K562 (cell line): ENCODE results near the gene LST1. TPM values are rescaled to one million over a fixed set of nuclear protein-coding genes. Genes with fewer than 3 reads are reported as not detected.
A peak's percentile ranks its signal among the peaks of the same experiment; 100 is the strongest.

Source experiments
- CBX1 ChIP-seq: sonication (generic); IDR thresholded peaks from 2 replicates; pipeline ENCODE4 v1.6.1; 2016; ENCODE audit warnings: antibody characterized with exemption, low read depth, mild to moderate bottlenecking
- CEBPG ChIP-seq, 3 experiments: fragments of 200-800 bp in 1 of 3; sonication (Bioruptor generic) in 1 of 3; sonication (generic) in 1 of 3; formaldehyde crosslinking in 1 of 3; IDR thresholded peaks in 2 of 3; conservative IDR thresholded peaks in 1 of 3; 2 replicates each; pipeline versions ENCODE4 v1.6.1 to v1.8.0; 2016 to 2022; ENCODE audit warnings: missing compliant biosample characterization in 2 of 3, missing genetic modification characterization in 2 of 3, mild to moderate bottlenecking in 1 of 3, missing genetic modification reagents in 1 of 3
- ELF2 ChIP-seq: fragments of 250-450 bp; sonication (Bioruptor Pico); IDR thresholded peaks from 2 replicates; pipeline ENCODE4 v1.5.0; 2021; ENCODE audit warnings: mild to moderate bottlenecking
- EP400 ChIP-seq: fragments of 450-650 bp; IDR thresholded peaks from 2 replicates; pipeline ENCODE4 v1.6.1; 2017; ENCODE audit warnings: antibody characterized with exemption, mild to moderate bottlenecking, moderate library complexity
- ETS1 ChIP-seq: conservative IDR thresholded peaks from 2 replicates; pipeline ENCODE4 v1.6.1; 2011; ENCODE audit warnings: low read depth, mild to moderate bottlenecking, low read length; ENCODE audit not compliant: control insufficient read depth
- HSF4 ChIP-seq: fragments of 250-450 bp; sonication (Bioruptor Pico); IDR thresholded peaks from 2 replicates; pipeline ENCODE4 v2.1.2; 2022; ENCODE audit warnings: mild to moderate bottlenecking, moderate library complexity, borderline replicate concordance
- ID3 ChIP-seq, 2 experiments: fragments of 250-450 bp in 1 of 2; fragments of 450-650 bp in 1 of 2; sonication (Bioruptor Pico) in 1 of 2; IDR thresholded peaks; 2 replicates each; pipeline versions ENCODE4 v1.6.1 to v1.8.0; 2016 to 2021; ENCODE audit warnings: mild to moderate bottlenecking in 2 of 2, moderate library complexity in 2 of 2, missing compliant biosample characterization in 1 of 2, missing genetic modification characterization in 1 of 2
- MCM2 ChIP-seq: fragments of 450-650 bp; IDR thresholded peaks from 2 replicates; pipeline ENCODE4 v1.6.1; 2017; ENCODE audit warnings: low read depth, mild to moderate bottlenecking
- MITF ChIP-seq: IDR thresholded peaks from 2 replicates; pipeline ENCODE4 v1.6.1; 2014; ENCODE audit warnings: antibody characterized with exemption
- MTF1 ChIP-seq: fragments of 250-450 bp; sonication (Bioruptor Pico); IDR thresholded peaks from 2 replicates; pipeline ENCODE4 v1.9.0; 2021; ENCODE audit warnings: moderate library complexity, mild to moderate bottlenecking, inconsistent platforms, borderline replicate concordance
- MYC ChIP-seq, 2 experiments: fragments of 250-450 bp in 1 of 2; sonication (Bioruptor Pico) in 1 of 2; IDR thresholded peaks; 2 replicates each; pipeline versions ENCODE4 v1.5.1 to v1.6.1; 2012 to 2021; ENCODE audit warnings: low read depth in 2 of 2, borderline replicate concordance in 1 of 2, improper control_type of control experiment in 1 of 2, low read length in 1 of 2, mild to moderate bottlenecking in 1 of 2, moderate library complexity in 1 of 2
- NEUROD1 ChIP-seq: fragments of 150-350 bp; IDR thresholded peaks from 2 replicates; pipeline ENCODE4 v1.6.1; 2014; ENCODE audit warnings: borderline replicate concordance, low read length, low read depth; ENCODE audit not compliant: partially characterized antibody
- NFIC ChIP-seq: fragments of 450-650 bp; IDR thresholded peaks from 2 replicates; pipeline ENCODE4 v1.6.1; 2017; ENCODE audit warnings: mild to moderate bottlenecking, inconsistent platforms
- RNF2 ChIP-seq: sonication (generic); IDR thresholded peaks from 2 replicates; pipeline ENCODE4 v1.6.1; 2016
- SMAD1 ChIP-seq: fragments of 150-350 bp; IDR thresholded peaks from 2 replicates; pipeline ENCODE4 v1.6.1; 2014; ENCODE audit warnings: low read length, low read depth; ENCODE audit not compliant: partially characterized antibody
- STAG1 ChIP-seq: sonication (generic); formaldehyde crosslinking; IDR thresholded peaks from 2 replicates; pipeline ENCODE4 v1.5.0; 2020; ENCODE audit warnings: missing genetic modification reagents, borderline replicate concordance
- TOE1 ChIP-seq, 2 experiments: fragments of 450-650 bp in 1 of 2; sonication (generic) in 1 of 2; formaldehyde crosslinking in 1 of 2; IDR thresholded peaks; 2 replicates each; pipeline versions ENCODE4 v1.7.1 to v1.8.0; 2016 to 2022; ENCODE audit warnings: borderline replicate concordance in 2 of 2, mild to moderate bottlenecking in 2 of 2, antibody characterized with exemption in 1 of 2, inconsistent platforms in 1 of 2, low read depth in 1 of 2, missing genetic modification reagents in 1 of 2, moderate library complexity in 1 of 2
- ZNF592 ChIP-seq: fragments of 450-650 bp; IDR thresholded peaks from 2 replicates; pipeline ENCODE4 v1.6.1; 2017; ENCODE audit warnings: antibody characterized with exemption, mild to moderate bottlenecking
- polyA plus RNA-seq, 8 experiments: library from polyadenylated mRNA; depleted of rRNA in 4 of 8; stranded (reverse) in 5 of 8; unstranded in 3 of 8; fragments of >200 nt; fragmentation: Nextera tagmentation in 2 of 8; fragmentation: Illumina TruSeq in 1 of 8; extraction: Ambion mirVana in 2 of 8; extraction: Trizol in 1 of 8; gene quantifications; 2 replicates each; pipeline versions ENCODE4 v1.2.1 to v1.2.3, GENCODE V29; 2011 to 2014; ENCODE audit warnings: inconsistent platforms in 1 of 8, missing spikeins in 1 of 8
- total RNA-seq, 7 experiments: library from RNA; depleted of rRNA in 6 of 7; stranded (reverse); fragments of >200 nt in 6 of 7; fragmentation: Illumina TruSeq in 2 of 7; extraction: Trizol in 2 of 7; gene quantifications; 2 replicates each; pipeline versions ENCODE4 v1.2.1 to v1.2.3, GENCODE V29; 2011 to 2021; ENCODE audit warnings: low replicate concordance in 1 of 7

The LST1 gene
- total and polyA plus RNA-seq, 9 of the 15 experiments (the other 6 are each of a cell fraction or from before 2014, with no cell fraction given): 0.82 to 7.8 (median 1.7) TPM

- TF ChIP-seq MTF1 (CRISPR knock-in tag) (no peak), NEUROD1 (peak; percentile 63), ETS1 (peak; percentile 24; the same call in 1 of the 2 replicates), MCM2 (no peak), ID3 (CRISPR knock-in tag; IDR thresholded peaks at IDR 0.05) (no peak), ID3 (tag; IDR thresholded peaks at IDR 0.05) (no peak), TOE1 (IDR thresholded peaks at IDR 0.05; ENCODE audit: borderline replicate concordance) (no peak), TOE1 (CRISPR knock-in tag; IDR thresholded peaks at IDR 0.05; ENCODE audit: borderline replicate concordance, low read depth) (no peak), MYC (IDR thresholded peaks at IDR 0.05; ENCODE audit: low read depth, low read length) (peak; percentile 76), MYC (CRISPR knock-in tag; IDR thresholded peaks at IDR 0.05; ENCODE audit: borderline replicate concordance, low read depth) (no peak), ZNF592 (peak; percentile 62; the same call in 1 of the 2 replicates), SMAD1 (peak; percentile 30), CBX1 (no peak), ELF2 (peak; percentile 71), RNF2 (peak; percentile 90), NFIC (peak; percentile 57), MITF (peak; percentile 43; the same call in 1 of the 2 replicates), EP400 (peak; percentile 58), CEBPG (CRISPR knock-in tag; IDR thresholded peaks at IDR 0.05) (no peak), CEBPG (tag; conservative IDR thresholded peaks at IDR 0.05 in 1 of 2, IDR thresholded peaks at IDR 0.05 in 1 of 2) (no peak), HSF4 (CRISPR knock-in tag) (no peak), STAG1 (CRISPR knock-in tag) (peak; percentile 11; the same call in 1 of the 2 replicates)
These were observed 25.9 kb upstream of the LST1 start (continued) for GRCh38 chr6:31559958-31560696.
